DOHH2 (cell line): Measurements from ENCODE around the gene MMRN2.

Experiments used
- EZH2phosphoT487 ChIP-seq: fragments of 200-600 bp; sonication (generic); IDR thresholded peaks from 2 replicates; pipeline ENCODE4 v1.6.1; 2017; ENCODE audit warnings: borderline replicate concordance, mild to moderate bottlenecking, antibody characterized with exemption, low read length, moderate library complexity, mixed read lengths
- TF ChIP-seq, protein P1 (sequence below): fragments of 200-600 bp; sonication (generic); IDR thresholded peaks from one replicate; pipeline ENCODE4 v1.5.1; 2014; ENCODE audit warnings: antibody characterized with exemption, mild to moderate bottlenecking, low read depth, low read length; ENCODE audit not compliant: poor library complexity, severe bottlenecking

DNA sequence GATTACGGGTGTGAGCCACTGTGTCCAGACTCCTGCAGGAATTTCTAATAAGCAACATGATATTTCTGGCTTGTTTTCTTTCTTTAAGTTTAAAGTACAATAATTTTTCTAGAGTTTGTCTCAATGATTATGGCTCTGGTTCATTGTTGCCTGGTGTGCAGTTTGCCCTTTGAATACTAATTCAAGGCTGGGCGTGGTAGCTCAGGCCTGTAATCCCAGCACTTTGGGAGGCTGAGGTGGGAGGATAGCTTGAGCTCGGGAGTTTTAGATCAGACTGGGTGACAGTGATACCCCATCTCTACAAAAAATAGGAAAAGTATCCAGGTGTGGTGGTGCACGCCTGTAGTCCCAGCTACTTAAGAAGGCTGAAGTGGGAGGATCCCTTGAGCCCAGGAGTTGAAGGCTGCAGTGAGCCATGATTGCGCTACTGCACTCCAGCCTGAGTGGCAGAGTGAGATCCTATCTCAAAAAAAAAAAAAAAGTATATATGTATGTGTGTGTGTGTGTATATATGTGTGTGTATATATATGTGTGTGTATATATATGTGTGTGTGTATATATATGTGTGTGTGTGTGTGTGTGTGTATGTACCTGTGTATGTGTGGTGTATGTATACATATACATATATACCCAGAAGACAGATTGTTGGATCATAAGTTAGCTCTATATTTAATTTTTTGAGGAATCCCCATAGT lies 19.1 kb upstream of the MMRN2 start:
- TF ChIP-seq, protein P1, sequence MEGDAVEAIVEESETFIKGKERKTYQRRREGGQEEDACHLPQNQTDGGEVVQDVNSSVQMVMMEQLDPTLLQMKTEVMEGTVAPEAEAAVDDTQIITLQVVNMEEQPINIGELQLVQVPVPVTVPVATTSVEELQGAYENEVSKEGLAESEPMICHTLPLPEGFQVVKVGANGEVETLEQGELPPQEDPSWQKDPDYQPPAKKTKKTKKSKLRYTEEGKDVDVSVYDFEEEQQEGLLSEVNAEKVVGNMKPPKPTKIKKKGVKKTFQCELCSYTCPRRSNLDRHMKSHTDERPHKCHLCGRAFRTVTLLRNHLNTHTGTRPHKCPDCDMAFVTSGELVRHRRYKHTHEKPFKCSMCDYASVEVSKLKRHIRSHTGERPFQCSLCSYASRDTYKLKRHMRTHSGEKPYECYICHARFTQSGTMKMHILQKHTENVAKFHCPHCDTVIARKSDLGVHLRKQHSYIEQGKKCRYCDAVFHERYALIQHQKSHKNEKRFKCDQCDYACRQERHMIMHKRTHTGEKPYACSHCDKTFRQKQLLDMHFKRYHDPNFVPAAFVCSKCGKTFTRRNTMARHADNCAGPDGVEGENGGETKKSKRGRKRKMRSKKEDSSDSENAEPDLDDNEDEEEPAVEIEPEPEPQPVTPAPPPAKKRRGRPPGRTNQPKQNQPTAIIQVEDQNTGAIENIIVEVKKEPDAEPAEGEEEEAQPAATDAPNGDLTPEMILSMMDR: no peak
- no peak for TF ChIP-seq EZH2phosphoT487
